ES-I3 (cell line): ENCODE results near the gene AADACL4.

Experiments
- H3K36me3 ChIP-seq: 2 replicates; pipeline ENCODE4 v1.6.1; 2013; ENCODE audit warnings: mild to moderate bottlenecking, low read length, control low read depth, moderate library complexity; ENCODE audit not compliant: insufficient read depth
- H3K4me1 ChIP-seq: 2 replicates; pipeline ENCODE4 v1.6.1; 2013; ENCODE audit warnings: mild to moderate bottlenecking, control low read depth, low read length; ENCODE audit not compliant: insufficient read depth
- H3K9ac ChIP-seq: 2 replicates; pipeline ENCODE4 v1.6.1; 2013; ENCODE audit warnings: low read depth, mild to moderate bottlenecking, low read length, moderate library complexity
- H3K9me3 ChIP-seq: 2 replicates; pipeline ENCODE4 v1.6.1; 2013; ENCODE audit warnings: mild to moderate bottlenecking, low read length, moderate library complexity; ENCODE audit not compliant: control insufficient read depth, insufficient read depth

Gene AADACL4

DNA sequence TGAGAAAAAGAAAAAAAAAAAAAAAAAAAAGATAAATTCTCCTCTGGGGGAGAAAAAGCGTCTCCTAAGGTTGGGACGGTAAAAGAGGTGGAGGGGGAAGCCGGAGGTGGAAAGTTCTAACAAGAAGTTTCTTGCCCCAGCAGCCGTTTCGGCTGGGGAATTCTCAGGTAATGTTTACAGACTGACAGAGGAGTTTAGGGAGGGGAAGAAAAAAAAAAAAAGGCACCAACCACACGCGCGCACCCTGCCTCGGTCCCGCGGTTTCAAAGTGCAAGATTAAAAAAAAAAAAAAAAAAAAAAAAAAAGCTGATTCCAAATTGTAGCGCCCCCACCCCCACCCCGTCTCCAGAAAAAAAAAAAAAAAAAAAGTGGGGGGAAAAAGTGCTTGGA, 26.4 kb upstream of the AADACL4 start:
- H3K9me3 ChIP-seq: no peaks in the 10 kb centered on the region
- peak overlapping the region; percentile 62 for H3K9ac ChIP-seq
- peaks cover 2% of the 10 kb centered on the region; the same call in 1 of the 2 replicates for H3K36me3 ChIP-seq
- peaks cover 19% of the 10 kb centered on the region for H3K4me1 ChIP-seq

DNA sequence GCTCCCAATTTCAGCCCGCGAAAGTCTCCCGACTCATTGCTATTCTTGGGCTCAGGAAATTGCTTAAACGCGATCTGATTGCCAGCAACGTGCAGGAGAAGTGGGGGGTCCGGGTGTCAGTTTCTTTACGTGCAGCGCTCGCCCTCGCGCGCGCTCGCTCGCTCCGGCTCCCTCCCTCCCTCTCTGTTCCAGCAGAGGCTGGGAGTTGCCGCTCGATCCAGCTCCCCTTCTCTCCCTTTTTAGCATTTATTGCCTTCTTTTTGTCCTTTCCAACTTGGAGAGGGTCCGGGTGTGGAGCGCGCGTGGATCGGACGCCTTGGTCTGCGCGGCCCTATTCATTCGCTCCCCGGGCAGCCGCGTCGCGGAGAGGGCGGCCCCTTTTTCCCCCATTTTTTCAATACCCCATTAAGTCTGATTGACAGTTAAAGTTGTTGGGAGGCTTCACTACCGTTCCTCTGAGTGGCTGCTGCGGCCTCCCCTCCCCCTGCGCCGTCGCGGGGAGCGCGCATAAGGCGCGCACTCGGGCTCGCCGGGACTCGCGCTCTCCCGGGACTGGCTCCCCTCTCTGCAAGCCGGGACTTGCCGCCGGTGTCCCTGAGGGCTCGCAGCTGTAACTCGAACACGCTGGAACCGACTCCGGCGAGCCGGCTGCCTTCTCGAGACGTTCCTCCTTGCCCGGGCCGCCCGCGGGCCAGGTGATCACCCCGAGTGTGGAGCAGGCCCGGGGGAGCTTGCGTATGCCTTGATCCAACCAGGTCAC, 25.8 kb upstream of the AADACL4 start, which contains the start of gene DHRS3:
TSS of gene DHRS3 (minus strand) at position 310 of the 760 bp plus-strand sequence. CDS start 862 bp downstream, outside the sequence.
- H3K36me3 ChIP-seq: peaks cover under 1% of the 10 kb centered on the region; the same call in 1 of the 2 replicates
- H3K9ac ChIP-seq: peak within 1 kb of the TSS; percentile 62
- H3K9me3 ChIP-seq: no peaks in the 10 kb centered on the region
- H3K4me1 ChIP-seq: peaks cover 19% of the 10 kb centered on the region

DNA sequence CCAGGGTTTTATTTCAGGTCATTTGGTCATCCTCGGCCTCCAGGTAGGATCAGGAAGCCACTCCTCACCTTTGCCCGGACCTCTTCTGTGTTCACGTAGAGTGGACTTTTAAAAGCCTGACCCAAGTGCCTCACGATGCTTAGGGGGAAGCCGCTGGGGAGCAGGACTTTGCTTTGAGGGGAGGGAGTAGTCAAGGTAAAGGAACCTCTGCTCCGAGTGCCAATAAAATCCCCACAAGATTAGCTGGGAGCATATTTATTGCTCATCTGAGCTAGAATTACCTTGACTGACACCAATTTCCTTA, 25.3 kb upstream of the AADACL4 start:
- Histone ChIP-seq H3K36me3 (no peaks in the 10 kb centered on the region), H3K4me1 (peaks cover 19% of the 10 kb centered on the region), H3K9me3 (no peaks in the 10 kb centered on the region), H3K9ac (peak overlapping the region; percentile 62)

DNA sequence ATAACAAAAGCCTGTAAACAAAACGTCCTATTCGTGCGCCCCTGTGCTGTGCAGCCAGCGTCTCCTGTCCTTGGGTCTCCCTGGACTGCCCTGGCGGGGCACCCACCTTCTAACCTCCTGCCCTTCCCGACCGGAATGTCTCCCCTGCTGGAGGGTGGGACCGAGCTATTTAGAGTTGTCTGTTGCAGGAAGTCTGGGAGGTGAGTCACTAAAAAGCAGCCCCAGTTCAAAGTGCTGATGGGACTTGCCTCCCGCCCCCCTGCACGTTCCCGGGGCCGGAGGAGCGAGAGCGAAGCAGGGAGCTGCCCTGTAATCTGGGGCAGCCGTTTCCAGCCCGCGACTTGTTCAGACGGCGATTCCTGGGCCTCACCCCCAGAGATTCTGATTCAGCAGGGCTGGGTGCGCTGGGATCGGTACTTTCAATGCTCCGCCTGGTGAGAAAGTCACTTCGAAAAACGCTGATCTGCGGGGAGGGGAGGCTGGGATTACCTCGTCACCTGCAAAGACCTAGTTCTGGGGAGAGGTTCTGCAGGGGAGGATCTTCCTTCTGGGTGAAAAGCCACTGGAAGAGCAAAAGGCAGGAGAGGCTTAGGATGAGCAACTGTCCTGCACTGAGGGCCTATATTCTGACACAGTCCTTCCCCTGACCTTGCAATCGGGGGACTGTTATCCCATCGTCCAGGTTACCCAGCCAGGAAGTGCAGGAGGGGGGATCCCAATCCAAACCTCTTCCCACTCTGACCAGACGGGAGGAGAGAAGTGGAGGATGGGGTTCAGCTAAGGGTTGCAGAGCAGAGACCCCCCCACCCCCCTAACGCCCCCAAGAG, 24.7 kb upstream of the AADACL4 start:
- peak overlapping the region; percentile 62 for H3K9ac ChIP-seq
- H3K4me1 ChIP-seq: peaks cover 19% of the 10 kb centered on the region
- no peaks in the 10 kb centered on the region for H3K36me3 ChIP-seq
- H3K9me3 ChIP-seq: no peaks in the 10 kb centered on the region

DNA sequence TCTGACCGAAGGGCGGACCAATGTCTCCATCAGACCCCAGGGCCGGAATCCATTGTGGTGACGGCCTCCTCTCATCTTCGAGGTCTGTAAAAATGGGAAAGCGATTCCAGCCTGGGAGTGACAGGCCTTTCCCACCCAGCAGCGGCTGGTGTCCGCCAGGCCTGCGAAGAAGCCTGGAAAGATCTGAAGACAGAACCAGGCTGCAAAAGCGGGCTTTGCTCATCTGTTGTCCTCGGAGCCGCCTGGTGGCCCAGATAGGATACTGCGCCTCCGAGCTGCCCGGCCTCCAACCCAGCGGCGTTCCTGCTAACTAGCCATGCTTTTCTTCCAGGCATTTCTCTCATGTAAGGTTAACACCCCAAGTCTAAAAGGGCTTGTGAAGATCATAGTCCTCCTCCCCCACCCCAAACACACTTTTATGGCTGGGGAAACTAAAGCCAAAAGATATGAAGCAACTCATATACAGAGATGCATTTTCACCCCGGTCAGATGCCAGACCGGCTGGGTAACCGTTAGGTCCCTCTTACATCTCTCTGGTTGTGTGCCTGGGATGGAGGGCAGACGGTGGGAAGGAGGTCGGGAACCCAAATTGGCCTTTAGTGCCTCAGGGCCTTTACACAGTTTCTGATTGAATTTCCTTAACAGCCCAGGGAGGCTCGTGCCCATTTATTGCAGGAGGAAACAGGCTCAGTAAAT, 23.9 kb upstream of the AADACL4 start:
- Histone ChIP-seq H3K4me1 (peaks cover 14% of the 10 kb centered on the region), H3K9me3 (no peaks in the 10 kb centered on the region), H3K9ac (peak overlapping the region; percentile 62)

DNA sequence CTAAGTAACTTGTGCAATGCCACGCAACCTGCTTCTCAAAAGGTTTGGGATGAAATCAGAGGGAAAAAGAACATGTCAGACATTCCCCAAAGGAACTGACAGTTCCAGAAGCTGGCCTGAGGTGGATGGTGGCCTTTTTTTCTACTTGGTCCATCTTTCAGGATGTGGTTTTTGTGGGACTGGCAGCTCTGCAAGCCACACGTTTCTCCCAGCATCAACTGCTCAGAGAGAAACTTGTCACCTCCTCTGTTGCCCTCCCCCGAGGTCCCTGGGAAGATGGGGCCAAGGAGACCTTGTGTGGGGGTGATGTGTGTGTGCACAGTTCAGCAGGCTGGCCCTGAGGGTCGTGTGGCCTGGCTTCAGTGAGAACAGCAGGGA, 23.4 kb upstream of the AADACL4 start:
- Histone ChIP-seq H3K9me3 (no peaks in the 10 kb centered on the region), H3K36me3 (no peaks in the 10 kb centered on the region), H3K9ac (no peak overlapping the region), H3K4me1 (peaks cover 10% of the 10 kb centered on the region; the same call in 1 of the 2 replicates)

More for the DNA sequence above, 23.9 kb upstream of the AADACL4 start:
- H3K36me3 ChIP-seq: no peaks in the 10 kb centered on the region

DNA sequence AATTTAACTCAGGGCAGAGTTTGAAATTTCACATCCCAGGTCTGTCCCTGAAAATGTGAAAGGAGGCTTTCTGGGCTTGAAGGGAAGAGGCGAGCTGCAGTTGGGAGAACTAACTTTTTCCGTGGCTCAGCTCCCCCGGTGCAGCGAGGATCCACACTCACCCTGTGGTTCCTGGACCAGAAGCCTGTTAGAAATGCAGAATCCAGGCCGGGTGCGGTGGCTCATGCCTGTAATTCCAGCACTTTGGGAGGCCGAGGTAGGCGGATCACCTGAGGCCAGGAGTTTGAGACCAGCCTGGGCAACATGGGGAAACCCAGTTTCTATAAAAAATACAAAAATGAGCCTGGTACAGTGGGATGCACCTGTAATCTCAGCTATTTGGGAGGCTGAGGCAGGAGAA, 23.0 kb upstream of the AADACL4 start:
- H3K9me3 ChIP-seq: no peaks in the 10 kb centered on the region
- H3K36me3 ChIP-seq: no peaks in the 10 kb centered on the region
- H3K4me1 ChIP-seq: peaks cover 10% of the 10 kb centered on the region; the same call in 1 of the 2 replicates
- no peak overlapping the region for H3K9ac ChIP-seq

DNA sequence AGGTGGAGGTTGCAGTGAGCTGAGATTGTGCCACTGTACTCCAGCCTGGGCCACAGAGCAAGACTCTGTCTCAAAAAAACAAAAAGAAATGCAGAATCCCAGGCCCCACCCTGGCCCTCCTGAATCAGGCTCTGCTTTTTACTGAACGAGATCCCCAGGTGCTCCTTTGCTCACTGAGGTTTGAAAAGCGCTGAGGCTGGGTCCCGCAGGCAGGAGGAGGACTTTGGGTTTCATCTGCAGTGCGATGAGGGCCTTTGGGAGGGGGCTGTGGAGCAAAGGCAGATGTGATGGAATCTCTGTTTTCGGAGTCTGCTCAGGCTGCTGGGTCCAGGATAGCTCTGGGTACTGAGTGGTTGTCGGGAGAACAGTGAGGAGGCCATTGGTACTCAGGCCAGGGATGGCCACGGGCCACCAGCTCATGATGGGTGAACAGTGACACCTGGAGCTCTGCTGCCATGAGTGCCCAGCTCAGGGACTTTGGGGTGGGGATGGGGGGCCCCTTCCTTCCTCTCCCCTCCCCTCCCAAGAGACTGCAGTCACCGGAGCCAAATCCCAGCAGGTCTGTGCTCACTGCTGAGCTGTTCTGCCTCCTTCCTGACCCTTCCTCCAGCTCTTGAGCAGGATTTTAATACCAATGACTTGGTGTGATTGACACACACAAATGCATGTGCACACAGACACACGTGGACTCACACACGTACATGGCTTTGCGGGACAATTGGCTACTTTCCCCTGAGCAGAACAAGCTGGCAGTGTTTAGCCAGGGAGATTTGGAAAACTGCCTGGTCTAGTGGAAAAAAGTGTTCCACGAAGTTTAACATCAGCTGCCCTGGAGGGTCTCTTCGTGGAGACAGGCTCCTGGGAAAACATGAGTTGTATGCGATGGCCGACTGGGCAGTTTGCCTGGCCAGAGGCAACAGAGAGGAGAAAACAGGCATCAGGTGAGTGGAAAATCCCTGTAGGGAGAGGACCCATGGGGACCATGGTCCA, 22.2 kb upstream of the AADACL4 start:
- Histone ChIP-seq H3K4me1 (peaks cover 10% of the 10 kb centered on the region; the same call in 1 of the 2 replicates), H3K9ac (no peak overlapping the region), H3K9me3 (no peaks in the 10 kb centered on the region), H3K36me3 (no peaks in the 10 kb centered on the region)

DNA sequence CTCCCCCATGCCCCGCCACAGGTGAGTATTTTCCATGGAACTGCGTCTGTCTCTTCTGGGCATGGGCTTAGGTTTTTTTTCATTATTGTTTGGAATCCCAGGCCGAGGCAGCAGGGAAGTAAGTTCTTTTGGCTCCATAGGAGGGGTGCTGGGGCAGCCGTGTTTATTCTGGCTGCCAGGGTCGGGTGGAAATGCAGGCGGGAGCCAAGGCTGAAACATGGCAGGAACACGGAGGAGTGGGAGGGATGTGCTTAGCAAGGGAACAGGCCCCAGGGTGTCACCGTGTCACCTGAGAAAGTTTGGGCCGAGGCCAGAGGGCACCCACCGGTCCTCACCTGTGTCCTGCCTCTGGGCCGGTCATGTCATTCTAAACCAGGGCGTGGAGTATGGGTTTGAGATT, 21.4 kb upstream of the AADACL4 start:
- no peak overlapping the region for H3K9ac ChIP-seq

DNA sequence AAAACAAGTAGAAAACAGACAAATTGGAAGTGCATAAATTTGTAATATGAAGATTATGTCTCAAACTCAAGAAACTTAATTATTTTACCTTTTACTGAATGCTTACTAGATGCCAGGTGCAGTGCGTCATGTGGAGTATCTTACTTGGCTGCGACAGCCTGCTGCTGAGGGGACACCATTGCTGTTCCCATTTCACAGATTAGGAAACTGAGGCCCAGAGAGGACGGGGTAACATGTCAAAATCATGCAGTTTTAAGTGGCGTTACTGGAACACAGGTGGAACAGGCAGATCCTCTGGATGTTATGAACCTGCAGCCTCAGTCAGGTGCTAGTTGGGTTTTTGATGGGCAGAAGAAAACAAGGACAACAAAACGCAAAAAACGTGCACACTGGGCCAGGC, 18.6 kb upstream of the AADACL4 start:
- Histone ChIP-seq H3K4me1 (peaks cover 16% of the 10 kb centered on the region; the same call in 1 of the 2 replicates), H3K9ac (no peak overlapping the region), H3K36me3 (no peaks in the 10 kb centered on the region), H3K9me3 (no peaks in the 10 kb centered on the region)

More for the DNA sequence above, 21.4 kb upstream of the AADACL4 start:
- Histone ChIP-seq H3K36me3 (no peaks in the 10 kb centered on the region), H3K4me1 (peaks cover 10% of the 10 kb centered on the region; the same call in 1 of the 2 replicates), H3K9me3 (no peaks in the 10 kb centered on the region)

DNA sequence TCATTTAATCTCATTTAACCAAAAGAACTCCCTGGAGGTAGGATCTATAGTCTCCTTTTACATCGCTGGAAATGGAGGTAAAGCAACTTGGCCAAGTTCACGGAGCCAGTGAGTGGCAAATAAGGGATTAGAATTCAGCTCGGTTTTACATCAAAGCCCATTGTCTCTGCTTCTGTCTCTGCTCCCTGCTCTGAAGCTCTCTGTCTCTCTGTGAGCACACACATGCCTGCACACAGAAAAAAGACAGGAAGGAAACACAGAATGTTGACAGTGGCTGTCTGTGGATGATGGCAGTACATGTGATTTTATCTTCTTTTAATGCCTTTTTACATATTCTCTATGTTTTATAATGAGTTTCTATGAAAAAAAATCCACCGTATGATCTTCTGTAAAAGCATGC, 17.0 kb upstream of the AADACL4 start:
- Histone ChIP-seq H3K9me3 (no peaks in the 10 kb centered on the region), H3K36me3 (no peaks in the 10 kb centered on the region), H3K4me1 (peaks cover 10% of the 10 kb centered on the region; the same call in 1 of the 2 replicates), H3K9ac (no peak overlapping the region)

DNA sequence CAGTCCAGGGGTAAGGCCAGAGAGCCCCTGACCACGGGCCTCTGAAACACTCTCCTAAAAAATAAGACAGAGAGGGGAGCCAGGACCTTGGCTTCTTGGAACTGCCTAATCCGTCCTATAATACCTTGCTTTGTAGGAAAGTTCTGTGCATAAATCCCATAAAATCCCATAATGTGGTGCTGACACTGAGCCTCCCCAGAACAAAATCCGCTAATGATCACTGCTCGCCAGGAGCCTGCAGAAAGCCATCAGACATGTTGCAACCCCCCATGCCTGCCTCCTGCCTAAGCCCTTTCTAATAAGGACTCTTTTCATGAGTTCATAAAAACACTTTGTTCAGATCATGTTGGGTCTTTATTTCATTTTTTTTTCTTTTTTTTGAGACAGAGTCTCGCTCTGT, 16.6 kb upstream of the AADACL4 start:
- no peak overlapping the region for H3K9ac ChIP-seq
- H3K36me3 ChIP-seq: no peaks in the 10 kb centered on the region
- no peaks in the 10 kb centered on the region for H3K9me3 ChIP-seq
- H3K4me1 ChIP-seq: peaks cover 10% of the 10 kb centered on the region; the same call in 1 of the 2 replicates

DNA sequence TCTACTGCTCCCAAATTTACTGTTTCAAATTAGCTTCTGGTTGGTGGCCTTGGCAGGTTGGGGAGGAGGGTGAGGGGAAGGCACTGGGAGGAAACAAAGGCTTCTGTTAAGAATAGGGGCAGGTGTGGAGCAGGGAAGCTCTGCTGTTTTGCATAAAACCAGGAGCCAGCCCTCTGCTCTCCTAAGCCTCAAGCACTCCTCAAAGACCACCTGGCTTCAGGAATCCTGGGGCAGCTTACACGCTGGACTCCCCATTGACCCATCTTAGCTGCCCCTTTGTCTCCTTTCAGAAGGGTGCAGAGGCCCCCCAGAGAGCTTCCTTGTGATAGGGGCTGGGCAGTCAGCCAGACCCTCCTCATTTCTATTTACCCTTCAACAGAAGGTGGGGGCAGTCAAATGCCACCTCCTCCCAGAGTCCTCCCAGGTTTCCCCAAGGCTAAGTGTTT, 14.4 kb upstream of the AADACL4 start:
- Histone ChIP-seq H3K9ac (no peak overlapping the region), H3K4me1 (peaks cover 10% of the 10 kb centered on the region; the same call in 1 of the 2 replicates), H3K36me3 (no peaks in the 10 kb centered on the region), H3K9me3 (no peaks in the 10 kb centered on the region)
